NCI-H146 treated with DMSO at 0.1 percent for 48 hours (cell line): ENCODE measurements around the gene BZW1.
"Not testable (repeated sequence)": the region's sequence is repeated elsewhere in the genome, so short reads cannot be mapped to it uniquely, and the experiment has no call there.

Source experiments
- DNase-seq: peaks from one replicate; lab custom pipeline; 2025; ENCODE audit not compliant: unreplicated experiment; lab: John Stamatoyannopoulos, UW

The BZW1 gene

DNA sequence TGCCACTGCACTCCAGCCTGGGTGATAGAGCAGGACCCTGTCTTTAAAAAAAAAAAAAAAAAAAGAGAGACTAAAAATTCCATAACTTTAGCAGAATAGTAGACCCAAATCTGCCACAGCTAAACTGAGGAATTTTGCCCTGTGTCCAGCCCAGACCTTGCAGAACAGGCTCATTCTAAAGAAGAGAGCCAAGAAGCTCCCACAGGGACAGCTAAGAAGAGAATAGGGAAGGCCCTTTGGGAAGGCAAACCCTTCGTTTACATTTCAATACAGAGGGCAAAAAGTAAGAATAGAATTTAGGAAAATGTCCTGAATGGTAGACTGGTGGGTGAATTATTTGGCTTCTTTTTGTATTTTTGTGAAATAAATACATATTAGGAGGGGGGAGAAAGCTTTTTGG, 21.5 kb upstream of the BZW1 start:
- DNase-seq: no peak

DNA sequence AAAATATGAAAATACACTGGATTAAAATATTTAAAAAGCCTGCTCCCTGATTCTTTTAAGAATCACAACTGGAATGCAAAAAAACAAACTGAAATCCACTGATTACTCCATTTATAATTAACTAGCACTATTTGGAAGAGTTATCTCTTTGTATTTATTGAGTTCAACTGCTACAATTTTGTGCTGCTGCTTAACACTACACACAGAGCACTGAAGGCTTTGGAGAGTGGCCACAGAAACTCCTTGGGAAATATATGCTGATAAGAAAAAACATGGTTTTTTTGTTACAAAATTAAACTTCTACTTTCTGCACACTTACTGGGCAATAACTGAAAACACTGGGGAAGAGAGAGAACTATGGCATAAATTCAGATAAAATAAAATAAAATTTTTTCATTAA, 19.8 kb upstream of the BZW1 start:
- DNase-seq: no peak

DNA sequence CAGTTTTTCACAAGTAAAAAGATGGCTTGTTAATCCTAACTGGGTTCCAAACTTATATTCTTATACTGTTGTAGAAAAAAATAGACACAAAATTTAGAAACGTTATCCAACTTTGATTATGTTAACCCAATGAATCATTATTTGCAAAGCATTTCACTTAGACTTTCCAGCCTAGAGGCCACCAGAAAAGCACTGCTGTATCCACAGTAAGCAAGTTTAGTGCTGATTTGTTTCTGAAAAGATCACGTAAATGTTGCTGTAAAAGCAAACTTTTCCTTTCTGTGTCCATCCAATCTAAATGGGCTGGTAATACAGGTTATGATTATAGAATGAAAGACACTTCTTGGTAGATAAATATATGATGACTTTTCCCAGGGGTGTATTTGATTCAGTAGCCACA, 17.6 kb upstream of the BZW1 start:
- no peak for DNase-seq

DNA sequence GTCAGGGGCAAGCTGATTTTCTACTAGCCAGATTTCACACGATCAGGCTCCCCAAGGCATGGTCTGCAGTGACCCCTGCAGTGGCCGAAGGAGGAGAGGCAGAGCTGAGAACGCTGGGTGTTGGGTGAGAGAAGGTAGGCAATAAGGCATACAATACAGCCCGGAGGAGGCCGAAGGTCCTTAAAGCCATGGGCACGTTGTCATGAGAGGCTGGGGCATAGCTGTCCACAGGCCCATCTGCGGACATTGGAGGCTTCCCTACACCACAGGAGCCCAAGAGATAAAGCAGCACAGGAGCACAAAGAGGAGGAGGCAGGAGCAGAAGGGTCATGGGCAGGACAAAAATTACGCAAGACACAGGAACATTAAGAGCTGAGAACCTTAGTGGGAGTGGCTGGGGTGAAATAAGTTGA, 16.7 kb upstream of the BZW1 start:
- no peak for DNase-seq

DNA sequence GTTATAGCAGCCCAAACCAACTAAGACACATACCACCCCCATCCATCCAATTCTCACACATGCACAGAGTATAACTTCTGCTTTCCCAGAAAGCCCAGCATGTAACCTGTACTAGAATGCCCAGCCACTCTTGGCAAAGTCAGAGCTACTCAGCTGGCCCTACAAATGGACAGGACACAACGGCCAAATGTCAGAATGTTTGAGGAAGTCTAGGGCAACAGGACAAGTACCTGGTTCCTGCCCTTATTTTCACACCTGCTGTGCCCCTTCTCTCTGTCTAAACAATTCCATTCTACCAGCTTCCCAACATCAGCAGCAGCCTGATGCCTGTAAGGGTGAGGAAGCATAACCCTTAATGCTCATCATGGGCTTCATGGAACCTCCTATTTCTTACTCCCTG, 15.1 kb upstream of the BZW1 start:
- DNase-seq: no peak

DNA sequence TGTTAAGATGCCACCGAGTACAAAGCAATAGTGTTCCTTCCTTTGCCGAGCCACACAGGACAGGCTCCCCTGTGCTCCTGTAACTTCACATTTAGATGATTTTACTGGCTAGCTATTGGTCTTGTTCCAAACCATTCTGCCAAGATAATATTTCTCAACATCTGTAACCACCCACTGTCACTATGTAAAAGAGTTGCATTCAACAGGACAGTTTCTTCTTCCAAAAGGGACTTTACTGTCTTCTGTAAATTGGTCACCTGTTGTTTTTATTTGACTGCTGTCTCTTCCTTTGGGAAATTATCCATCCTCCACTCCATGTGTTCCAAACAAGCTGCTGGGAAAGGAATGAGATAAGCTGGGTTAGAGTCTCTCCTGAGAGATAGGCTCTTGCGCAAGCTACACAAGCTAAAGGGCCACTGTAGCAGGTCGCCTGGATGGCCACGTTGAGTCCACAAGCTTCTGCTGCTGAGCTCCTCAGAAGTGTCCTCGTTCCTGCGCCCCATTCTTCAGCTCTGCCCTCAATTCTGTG, 14.4 kb upstream of the BZW1 start:
- DNase-seq: no peak

DNA sequence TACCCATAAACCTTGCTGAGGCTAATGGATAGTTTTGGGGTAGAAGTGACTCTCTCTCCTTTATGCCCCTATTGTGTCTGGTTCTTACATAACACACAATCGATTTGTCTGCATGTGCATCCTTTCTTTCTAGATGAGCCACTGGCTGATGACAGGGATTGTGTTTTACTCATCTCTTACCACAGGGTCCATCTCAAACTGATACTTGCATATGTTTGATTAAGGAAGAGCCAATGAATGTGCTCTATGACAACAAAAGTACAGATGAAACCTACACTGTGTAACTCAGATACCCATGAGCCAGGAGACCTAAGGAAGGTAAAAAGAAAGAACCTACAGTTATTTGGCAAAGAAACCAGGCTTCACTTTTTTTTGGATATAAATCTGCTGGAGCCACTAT, 13.2 kb upstream of the BZW1 start:
- DNase-seq: no peak

DNA sequence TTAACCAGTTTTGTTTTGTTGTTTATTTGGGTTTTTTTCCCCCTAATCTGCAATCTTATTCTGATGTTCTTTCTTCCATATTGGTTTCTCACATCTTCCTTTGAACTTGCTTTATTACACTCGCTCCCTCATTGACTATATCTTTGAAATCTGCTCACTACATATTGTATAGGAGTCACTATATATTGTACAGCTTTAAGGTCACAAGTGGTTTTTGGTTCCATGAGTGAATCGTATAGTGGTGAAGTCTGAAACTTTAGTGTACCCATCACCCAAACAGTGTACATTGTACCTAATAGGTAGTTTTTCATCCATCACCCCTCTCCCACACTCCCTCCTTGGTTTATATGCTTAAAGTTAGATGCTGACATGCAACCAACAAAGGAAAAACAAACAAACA, 11.3 kb upstream of the BZW1 start:
- DNase-seq: no peak

DNA sequence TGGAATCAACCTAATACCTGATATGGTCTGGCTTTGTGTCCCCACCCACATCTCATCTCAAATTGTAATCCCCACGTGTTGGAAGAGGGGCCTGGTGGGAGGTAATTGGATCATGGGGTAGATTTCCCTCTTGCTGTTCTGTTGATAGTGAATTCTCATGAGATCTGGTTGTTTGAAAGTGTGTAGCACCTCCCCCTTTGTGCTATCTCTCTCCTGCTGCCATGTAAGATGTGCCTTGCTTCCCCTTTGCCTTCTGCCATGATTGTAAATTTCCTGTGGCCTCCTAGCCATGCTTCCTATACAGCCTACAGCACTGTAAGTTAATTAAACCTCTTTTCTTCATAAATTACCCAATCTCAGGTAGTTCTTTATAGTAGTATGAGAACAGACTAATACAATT, 10.3 kb upstream of the BZW1 start:
- not testable (repeated sequence) for DNase-seq

DNA sequence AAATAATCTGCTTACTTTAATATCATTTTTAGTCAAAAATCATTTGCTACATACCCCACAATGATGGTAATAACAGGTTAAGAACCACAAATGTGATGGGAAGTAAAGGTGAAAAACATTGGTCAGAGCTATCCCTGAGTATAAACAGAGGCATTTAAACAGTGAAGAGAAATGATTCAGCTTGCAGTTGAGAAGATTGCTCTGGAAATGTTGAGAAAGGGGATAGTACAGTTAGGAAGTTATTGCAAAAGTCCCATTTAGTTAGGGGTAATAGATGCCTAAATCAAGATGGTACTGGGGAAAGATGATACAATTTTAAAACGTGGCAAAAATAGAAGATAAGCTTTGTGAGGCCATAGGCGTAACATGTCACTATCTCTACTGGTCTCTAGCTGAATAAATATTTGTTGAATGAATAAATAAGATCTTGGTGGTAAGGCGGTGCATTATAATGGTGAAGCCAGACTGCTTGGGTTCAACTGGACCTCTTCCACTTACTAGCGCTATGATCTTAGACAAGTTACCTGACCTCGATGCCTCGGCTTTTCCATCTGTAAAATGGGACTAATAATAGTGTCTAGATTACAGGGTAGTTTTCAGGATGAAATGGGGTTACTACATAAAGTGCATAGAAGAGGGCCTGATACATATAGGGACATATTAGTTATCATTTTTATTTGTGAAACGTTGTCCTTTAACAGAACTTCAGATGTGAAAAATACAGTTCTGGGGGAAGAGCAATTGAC, 2.0 kb upstream of the BZW1 start:
- DNase-seq: no peak

DNA sequence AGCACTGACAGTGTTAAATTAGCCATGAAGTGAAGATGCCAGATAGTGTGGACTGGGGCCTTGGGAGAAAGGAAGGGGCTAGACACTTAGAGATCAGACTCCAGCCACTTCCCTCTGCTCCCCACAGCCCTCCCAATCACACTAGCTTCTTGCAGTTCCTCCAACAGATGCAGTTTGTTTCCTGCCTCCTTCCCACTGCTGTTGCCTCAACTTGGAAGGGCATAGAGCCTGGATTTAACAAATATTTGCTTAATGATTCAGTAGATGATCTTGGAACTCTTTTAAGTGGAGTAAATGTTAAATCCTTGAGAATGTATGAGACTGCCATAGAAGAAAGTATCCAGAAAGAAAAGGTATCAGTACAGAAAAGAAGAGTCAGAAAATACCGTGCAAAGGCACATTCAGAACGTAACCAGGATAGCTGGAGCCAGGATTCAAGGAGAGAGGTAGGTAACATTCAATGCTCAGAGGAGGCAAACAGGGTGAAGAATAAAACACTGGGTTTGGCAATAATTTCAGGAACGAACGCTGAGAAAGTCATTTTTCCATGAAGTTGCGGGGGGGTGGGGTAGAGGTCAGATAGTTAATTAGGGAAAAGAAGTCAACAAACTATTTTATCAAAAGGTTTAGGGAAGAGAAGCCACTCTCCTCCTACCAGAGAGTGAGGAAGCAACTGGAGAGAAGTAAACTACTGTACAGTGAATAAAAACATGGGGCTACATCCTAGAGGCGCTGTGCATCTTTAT, 1.3 kb upstream of the BZW1 start:
- DNase-seq: no peak

DNA sequence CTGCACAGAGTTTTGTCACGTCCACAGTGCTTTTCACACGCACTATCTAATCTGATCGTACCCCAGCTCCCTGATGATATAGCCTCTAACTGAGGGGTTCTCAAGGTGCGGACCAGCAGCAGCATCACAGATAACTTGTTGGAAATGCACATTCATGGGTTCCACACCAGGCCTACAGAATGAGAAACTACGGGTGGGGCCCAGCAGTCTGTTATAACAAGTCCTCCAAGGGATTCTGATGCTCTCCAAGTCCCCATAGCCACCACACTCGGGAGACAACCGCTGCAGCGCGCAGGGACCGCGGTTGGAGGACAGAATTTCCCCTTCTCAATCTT, 745 bp upstream of the BZW1 start:
- no peak for DNase-seq

DNA sequence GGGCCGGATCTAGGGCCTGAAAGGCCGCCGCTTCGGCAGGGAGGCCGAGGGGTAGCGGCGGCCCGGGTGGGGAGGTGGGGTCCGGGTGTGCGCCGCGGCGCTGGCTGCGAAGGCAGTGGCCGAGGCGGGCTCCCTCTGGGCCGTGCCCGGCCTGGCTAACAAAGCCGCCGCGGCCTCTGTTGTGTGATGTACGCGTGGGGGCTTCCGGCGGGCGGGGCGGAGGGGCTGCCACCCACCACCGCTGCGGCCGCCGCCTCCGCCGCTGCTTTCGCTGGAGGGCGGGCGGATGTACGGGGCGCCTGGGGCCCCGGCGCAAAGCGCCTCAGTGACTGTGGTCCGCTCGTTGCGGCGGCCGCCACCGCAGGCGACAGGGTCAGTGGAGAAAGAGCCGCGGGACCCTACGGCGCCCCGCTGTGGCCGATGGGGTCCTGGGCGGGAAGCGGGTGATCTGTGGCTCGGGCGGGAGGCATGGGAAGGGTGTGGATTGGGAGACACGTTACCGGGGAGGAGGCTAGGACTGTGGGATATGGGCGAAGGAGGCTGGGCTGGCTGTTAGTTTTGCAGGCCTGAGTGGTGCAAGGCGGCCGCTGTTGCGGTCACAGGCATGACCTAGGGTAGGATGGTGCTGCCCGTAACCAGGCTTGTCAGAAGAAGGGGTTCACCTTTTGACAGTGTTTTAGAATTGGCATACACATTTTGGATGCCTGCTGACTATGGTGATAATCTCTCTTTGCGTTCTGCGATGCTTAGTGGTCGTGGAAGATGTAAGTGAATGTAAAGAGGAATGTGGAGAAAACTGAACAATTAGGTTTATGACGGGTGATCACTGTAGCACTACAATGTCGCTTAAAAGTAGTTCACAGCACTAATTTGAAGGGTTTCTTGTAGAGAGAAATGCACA, 662 bp downstream of the BZW1 start:
- DNase-seq: peak; percentile 23

DNA sequence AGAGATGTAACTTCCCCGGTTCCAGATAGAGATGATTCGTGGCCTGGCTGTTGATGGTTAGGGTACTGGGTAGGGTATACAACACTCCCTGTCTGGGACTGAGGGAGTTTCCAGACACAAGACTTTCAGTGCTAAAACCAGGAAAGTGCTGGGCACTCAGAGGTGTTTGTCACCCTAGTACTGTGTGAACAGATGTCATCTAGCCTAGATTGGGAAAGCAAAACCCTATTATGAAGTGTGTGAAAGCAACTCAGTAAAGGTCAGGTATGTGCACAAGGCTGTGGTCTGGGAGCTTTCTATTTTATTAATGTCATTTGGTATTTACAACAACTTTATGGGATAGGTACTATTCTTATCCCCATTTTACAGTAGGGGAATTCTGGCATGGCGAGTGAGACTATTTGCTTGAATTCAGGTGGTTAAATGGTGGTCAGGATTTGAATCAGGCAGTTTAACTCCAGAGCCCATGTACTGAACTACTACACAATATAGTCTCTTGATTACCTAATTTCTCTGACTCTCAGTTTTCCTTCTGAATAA, 2.6 kb downstream of the BZW1 start:
- DNase-seq: no peak

DNA sequence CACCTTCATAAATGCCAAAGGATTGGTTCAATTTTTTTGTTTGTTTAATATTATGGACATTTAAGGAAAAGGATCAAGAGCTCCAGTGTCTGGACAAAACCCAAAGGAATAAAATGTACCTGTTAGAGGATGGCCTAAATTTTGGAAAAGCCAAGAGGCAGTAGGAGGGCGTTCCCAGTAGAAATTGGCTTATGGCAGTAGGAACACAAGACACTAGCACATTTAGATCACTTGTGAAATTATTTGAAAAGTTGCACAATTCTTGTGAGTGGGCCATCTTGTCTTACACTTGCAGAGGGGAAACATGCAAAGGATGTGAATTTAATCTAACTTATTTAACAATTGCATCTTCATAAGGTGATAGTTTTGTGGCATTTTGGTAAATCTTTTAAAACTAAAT, 3.2 kb downstream of the BZW1 start:
- no peak for DNase-seq

DNA sequence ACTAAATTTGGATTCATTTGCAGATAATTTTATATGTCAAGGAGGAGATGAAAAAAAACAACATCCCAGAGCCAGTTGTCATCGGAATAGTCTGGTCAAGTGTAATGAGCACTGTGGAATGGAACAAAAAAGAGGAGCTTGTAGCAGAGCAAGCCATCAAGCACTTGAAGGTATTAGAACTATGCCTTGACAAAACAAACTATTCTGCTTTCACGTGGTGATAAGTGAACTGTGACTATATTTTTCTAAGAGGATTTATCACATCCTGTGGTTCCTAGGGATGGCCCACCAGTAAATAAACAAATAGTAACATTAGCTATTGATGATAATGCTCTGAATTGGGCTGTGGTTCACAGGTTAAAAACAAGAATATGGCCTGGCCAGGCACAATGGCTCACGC, 7.0 kb downstream of the BZW1 start:
- not testable (repeated sequence) for DNase-seq

DNA sequence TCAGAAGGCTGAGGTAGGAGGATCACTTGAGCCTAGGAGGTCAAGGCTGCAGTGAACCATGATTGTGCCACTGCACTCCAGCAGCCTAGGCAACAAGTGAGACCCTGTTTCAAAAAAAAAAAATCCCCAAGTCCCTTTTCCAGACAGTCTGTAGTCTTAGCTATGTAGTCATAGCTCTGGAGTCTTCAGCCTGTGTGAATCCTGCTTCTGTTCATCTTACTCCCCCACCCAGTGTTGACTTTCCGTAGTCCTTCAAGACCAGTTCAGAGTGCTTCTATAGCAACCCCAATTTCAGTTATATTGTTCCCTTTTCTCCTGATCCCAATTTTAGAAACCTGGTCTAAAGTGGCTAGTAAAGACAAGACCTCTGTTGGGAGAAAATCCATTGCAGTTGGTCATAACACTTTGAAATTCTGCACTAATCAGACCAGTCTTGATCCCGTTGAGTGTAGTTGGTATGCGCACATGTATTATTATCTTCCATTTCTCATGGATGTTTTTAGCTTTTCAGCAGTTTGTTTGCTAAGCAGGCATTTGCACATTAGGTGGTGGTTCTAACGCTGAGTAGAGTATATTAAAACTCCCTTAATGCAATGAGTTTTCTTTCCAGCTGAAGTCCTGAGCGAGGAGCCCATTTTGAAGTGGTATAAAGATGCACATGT, 9.0 kb downstream of the BZW1 start:
- no peak for DNase-seq

DNA sequence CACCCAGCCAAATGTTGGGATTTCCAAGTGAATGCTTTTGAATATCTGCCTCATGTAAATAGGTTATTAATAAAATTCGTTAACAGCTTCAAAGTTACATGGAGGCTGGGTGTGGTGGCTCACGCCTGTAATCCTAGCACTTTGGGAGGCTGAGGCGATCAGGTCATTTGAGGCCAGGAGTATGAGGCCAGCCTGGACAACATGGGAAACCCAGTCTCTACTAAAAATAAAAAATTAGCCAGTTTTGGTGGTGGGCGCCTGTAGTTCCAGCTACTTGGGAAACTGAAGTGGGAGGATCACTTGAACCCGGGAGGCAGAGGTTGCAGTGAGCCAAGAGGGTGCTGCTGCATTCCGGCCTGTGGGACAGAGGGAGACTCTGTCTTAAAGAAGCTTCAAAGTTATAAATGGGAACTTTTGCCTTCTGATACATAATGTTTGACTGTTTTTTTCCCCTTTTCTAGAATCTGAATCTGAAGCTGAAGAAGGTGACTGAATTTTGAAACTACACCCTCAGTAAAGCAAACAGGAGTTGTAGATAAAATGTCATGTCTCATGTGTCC, 10.1 kb downstream of the BZW1 start:
- no peak for DNase-seq

DNA sequence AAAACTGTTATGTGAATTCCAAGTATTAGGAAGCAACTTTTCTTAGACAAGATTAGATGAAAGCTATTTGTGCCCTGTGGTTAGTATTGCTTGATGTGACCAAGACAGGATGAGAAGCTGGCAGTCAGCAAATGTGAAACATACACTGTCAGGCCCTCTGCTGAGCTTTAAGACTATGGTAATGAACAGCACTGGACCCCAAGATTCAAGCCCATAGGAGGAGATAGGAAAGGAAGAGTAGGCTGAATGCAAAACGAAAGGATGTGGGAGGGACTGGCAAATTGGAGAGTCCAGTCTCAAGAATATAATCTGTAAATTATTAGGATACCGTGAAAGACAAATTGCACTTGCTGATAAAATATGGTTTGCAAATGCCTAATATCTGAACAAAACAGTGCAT, 16.4 kb downstream of the BZW1 start:
- DNase-seq: no peak

DNA sequence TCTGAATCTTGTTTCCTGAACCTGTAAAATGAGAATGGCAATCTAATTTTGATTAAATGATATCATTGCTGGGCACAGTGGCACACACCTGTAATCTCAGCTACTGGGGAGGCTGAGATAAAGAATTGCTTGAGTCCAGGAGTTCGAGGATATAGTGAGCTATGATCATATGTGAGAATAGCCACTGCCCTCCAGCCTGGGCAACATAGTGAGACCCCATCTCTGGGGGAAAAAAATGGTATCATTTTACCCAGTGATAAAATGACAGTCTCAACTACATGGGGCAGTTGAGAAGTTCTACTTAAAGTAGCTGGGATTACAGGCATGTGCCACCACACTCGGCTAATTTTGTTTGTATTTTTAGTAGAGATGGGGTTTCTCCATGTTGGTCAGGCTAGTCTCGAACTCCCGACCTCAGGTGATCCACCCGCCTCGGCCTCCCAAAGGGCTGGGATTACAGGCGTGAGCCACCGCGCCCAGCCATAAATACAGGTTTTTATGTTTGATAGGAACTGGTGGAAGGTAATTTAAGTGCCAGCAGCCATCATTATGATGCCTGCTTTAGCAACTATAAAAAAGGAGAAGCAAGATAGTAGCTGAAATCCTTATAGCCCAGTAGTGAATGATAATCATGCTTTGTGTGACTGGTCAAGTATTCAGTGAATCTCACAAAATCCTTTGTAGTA, 17.0 kb downstream of the BZW1 start:
- no peak for DNase-seq
